HCT116 (cell line): ENCODE results near the gene IGFL3. TPM values are rescaled to one million over a fixed set of nuclear protein-coding genes. Genes with fewer than 3 reads are reported as not detected.
A peak's percentile ranks its signal among the peaks of the same experiment; 100 is the strongest.
"Not testable (repeated sequence)": the region's sequence is repeated elsewhere in the genome, so short reads cannot be mapped to it uniquely, and the experiment has no call there.

ENCODE experiments used
- ATAC-seq: fragments of 200-7000 bp; cut with Tn5 transposase; 2 replicates; pipeline ENCODE4 v1.9.1; 2020; ENCODE audit warnings: mild to moderate bottlenecking, moderate library complexity
- BruUV-seq: library from RNA; stranded (reverse); fragments of 400-500 nt; replicated peaks from 2 replicates; lab custom pipeline; 2021; lab: Mats Ljungman, UMichigan
- CTCF ChIA-PET: fragments of 300-600 bp; sonication (Branson Sonifier 250); formaldehyde crosslinking; loops from one replicate; lab custom pipeline; 2021; ENCODE audit warnings: antibody characterized with exemption; lab: Charles Lee
- POLR2A ChIA-PET: fragments of 300-600, 350-600 bp; sonication (Branson Sonifier 250); formaldehyde crosslinking; loops from one replicate; lab custom pipeline; 2021; ENCODE audit warnings: antibody characterized with exemption; lab: Charles Lee
- RAD21 ChIA-PET, 2 experiments: fragments of 300-600 bp; sonication (Branson Sonifier 250); formaldehyde crosslinking; loops; one replicate each; lab custom pipeline; 2023; ENCODE audit warnings: low total read pairs in 2 of 2; ENCODE audit not compliant: uncharacterized antibody in 2 of 2, unreplicated experiment in 2 of 2, low non-redundant PET in 1 of 2; lab: Charles Lee
- DNase-seq: peaks from one replicate; pipeline ENCODE4 v3.0.0-alpha.2; 2010; ENCODE audit warnings: low read depth, low spot score
- H2AFZ ChIP-seq: fragments of 200-600 bp; shearing (Covaris generic), sonication (generic); 2 replicates; pipeline ENCODE4 v1.6.1; 2017; ENCODE audit warnings: low read depth, mixed run types, mixed read lengths, antibody characterized with exemption, low read length; ENCODE audit not compliant: poor library complexity, severe bottlenecking
- H3K27ac ChIP-seq: 2 replicates; pipeline ENCODE4 v1.5.1; 2012; ENCODE audit warnings: low read depth, low read length
- H3K27me3 ChIP-seq: fragments of 200-600 bp; sonication (generic); 2 replicates; pipeline ENCODE4 v1.6.1; 2016; ENCODE audit warnings: mixed run types, low read length, mixed read lengths; ENCODE audit not compliant: insufficient read depth
- H3K36me3 ChIP-seq, 2 experiments: fragments of 200-500 bp in 1 of 2; fragments of 200-600 bp in 1 of 2; sonication (Bioruptor generic) in 1 of 2; sonication (generic) in 1 of 2; 2 replicates each; pipeline versions ENCODE4 v1.5.1 to v1.6.1; 2014 to 2016; ENCODE audit warnings: low read length in 2 of 2, inconsistent platforms in 1 of 2, mixed read lengths in 1 of 2, mixed run types in 1 of 2; ENCODE audit not compliant: insufficient read depth in 2 of 2, control insufficient read depth in 1 of 2
- H3K4me1 ChIP-seq, 2 experiments: fragments of 200-600 bp in 1 of 2; sonication (generic) in 1 of 2; 2 replicates each; pipeline versions ENCODE4 v1.5.1 to v1.6.1; 2012 to 2017; ENCODE audit warnings: low read length in 2 of 2, inconsistent platforms in 1 of 2, mild to moderate bottlenecking in 1 of 2, mixed read lengths in 1 of 2, mixed run types in 1 of 2, moderate library complexity in 1 of 2; ENCODE audit not compliant: insufficient read depth in 2 of 2, control insufficient read depth in 1 of 2
- H3K4me2 ChIP-seq: fragments of 200-600 bp; sonication (generic); 2 replicates; pipeline ENCODE4 v1.6.1; 2017; ENCODE audit warnings: mixed run types, low read length, mixed read lengths
- H3K4me3 ChIP-seq, 2 experiments: fragments of 200-600 bp in 1 of 2; sonication (generic) in 1 of 2; replicated peaks in 1 of 2; 2 replicates each; pipeline ENCODE4 v1.5.1; 2011 to 2016; ENCODE audit warnings: low read length in 2 of 2, control low read depth in 1 of 2, low read depth in 1 of 2, mild to moderate bottlenecking in 1 of 2, mixed read lengths in 1 of 2, mixed run types in 1 of 2
- H3K79me2 ChIP-seq: fragments of 200-600 bp; sonication (generic); 2 replicates; pipeline ENCODE4 v1.6.1; 2017; ENCODE audit warnings: mild to moderate bottlenecking, mixed run types, low read length, moderate library complexity, mixed read lengths; ENCODE audit not compliant: insufficient read depth
- H3K9ac ChIP-seq: fragments of 200-600 bp; sonication (generic); 2 replicates; pipeline ENCODE4 v1.6.1; 2016; ENCODE audit warnings: low read length, mixed read lengths
- H3K9me2 ChIP-seq: fragments of 200-600 bp; sonication (generic), shearing (Covaris generic); 2 replicates; pipeline ENCODE4 v1.6.1; 2017; ENCODE audit warnings: mixed run types, mild to moderate bottlenecking, moderate library complexity; ENCODE audit not compliant: insufficient read depth
- H3K9me3 ChIP-seq, 2 experiments: fragments of 200-500 bp in 1 of 2; fragments of 200-600 bp in 1 of 2; sonication (Bioruptor generic) in 1 of 2; sonication (generic) in 1 of 2; 2 replicates each; pipeline ENCODE4 v1.6.1; 2014 to 2017; ENCODE audit warnings: low read length in 2 of 2, mixed read lengths in 2 of 2, inconsistent platforms in 1 of 2, low read depth in 1 of 2, mild to moderate bottlenecking in 1 of 2, mixed run types in 1 of 2, moderate library complexity in 1 of 2; ENCODE audit not compliant: control insufficient read depth in 1 of 2, insufficient read depth in 1 of 2
- H4K20me1 ChIP-seq: fragments of 200-600 bp; sonication (generic), shearing (Covaris generic); 2 replicates; pipeline ENCODE4 v1.6.1; 2017; ENCODE audit warnings: mixed run types, mild to moderate bottlenecking, moderate library complexity; ENCODE audit not compliant: insufficient read depth
- CBX3 ChIP-seq: IDR thresholded peaks from 2 replicates; pipeline ENCODE4 v1.6.1; 2012; ENCODE audit warnings: low read depth
- ELF1 ChIP-seq: IDR thresholded peaks from 2 replicates; pipeline ENCODE4 v1.6.1; 2012; ENCODE audit warnings: low read depth, borderline replicate concordance
- EZH2 ChIP-seq: fragments of 200-600 bp; sonication (generic); IDR thresholded peaks from 2 replicates; pipeline ENCODE4 v1.6.1; 2017; ENCODE audit warnings: antibody characterized with exemption, mixed run types
- EZH2phosphoT487 ChIP-seq: fragments of 200-600 bp; IDR thresholded peaks from 2 replicates; pipeline ENCODE4 v1.6.1; 2018; ENCODE audit warnings: antibody characterized with exemption, borderline replicate concordance
- FOSL1 ChIP-seq: IDR thresholded peaks from 2 replicates; pipeline ENCODE4 v1.6.1; 2012; ENCODE audit warnings: low read depth
- JUND ChIP-seq: IDR thresholded peaks from 2 replicates; pipeline ENCODE4 v1.6.1; 2012
- POLR2A ChIP-seq: IDR thresholded peaks from 2 replicates; pipeline ENCODE4 v1.7.0; 2011; ENCODE audit warnings: borderline replicate concordance; ENCODE audit not compliant: insufficient read depth, insufficient read length; ENCODE audit errors: extremely low read depth
- POLR2AphosphoS5 ChIP-seq: IDR thresholded peaks from 2 replicates; pipeline ENCODE4 v1.6.1; 2011; ENCODE audit warnings: mild to moderate bottlenecking, low read depth, low read length, moderate library complexity
- RAD21 ChIP-seq: IDR thresholded peaks from 2 replicates; pipeline ENCODE4 v1.6.1; 2012; ENCODE audit warnings: low read depth, mild to moderate bottlenecking
- SIN3A ChIP-seq: IDR thresholded peaks from 2 replicates; pipeline ENCODE4 v1.6.1; 2012; ENCODE audit warnings: low read depth
- SP1 ChIP-seq: IDR thresholded peaks from 2 replicates; pipeline ENCODE4 v1.6.1; 2012; ENCODE audit warnings: low read depth
- ZFX ChIP-seq: fragments of 450-650 bp; IDR thresholded peaks from 2 replicates; pipeline ENCODE4 v1.6.1; 2017
- ZNF274 ChIP-seq: fragments of 200-500 bp; sonication (Bioruptor generic); IDR thresholded peaks from 2 replicates; pipeline ENCODE4 v1.6.1; 2014; ENCODE audit warnings: mild to moderate bottlenecking, low read depth, low read length, inconsistent platforms
- intact Hi-C: fragments of 100-400 bp; cut with micrococcal nuclease; formaldehyde crosslinking; loops from 2 replicates; pipeline ENCODE4 v1.10.0; 2022
- total RNA-seq: library from RNA; stranded (reverse); gene quantifications from one replicate; pipeline ENCODE4 v1.2.1, GENCODE V29; 2021; ENCODE audit not compliant: unreplicated experiment
- TF ChIP-seq, protein P1 (sequence below), 3 experiments: fragments of 200-600 bp in 1 of 3; sonication (generic) in 1 of 3; IDR thresholded peaks in 2 of 3; conservative IDR thresholded peaks in 1 of 3; 2 replicates each; pipeline ENCODE4 v1.5.1; 2012 to 2017; ENCODE audit warnings: low read depth in 2 of 3, low read length in 2 of 3, antibody characterized with exemption in 1 of 3, borderline replicate concordance in 1 of 3, control low read depth in 1 of 3, mild to moderate bottlenecking in 1 of 3, mixed read lengths in 1 of 3, mixed run types in 1 of 3, moderate library complexity in 1 of 3; ENCODE audit not compliant: insufficient read depth in 1 of 3
- TF ChIP-seq, protein P2 (sequence below): IDR thresholded peaks from 2 replicates; pipeline ENCODE4 v1.6.1; 2012
- TF ChIP-seq, protein P3 (sequence below): IDR thresholded peaks from 2 replicates; pipeline ENCODE4 v1.6.1; 2012

The IGFL3 gene
- total RNA-seq, 1 experiment from 2014 or later: not detected

DNA sequence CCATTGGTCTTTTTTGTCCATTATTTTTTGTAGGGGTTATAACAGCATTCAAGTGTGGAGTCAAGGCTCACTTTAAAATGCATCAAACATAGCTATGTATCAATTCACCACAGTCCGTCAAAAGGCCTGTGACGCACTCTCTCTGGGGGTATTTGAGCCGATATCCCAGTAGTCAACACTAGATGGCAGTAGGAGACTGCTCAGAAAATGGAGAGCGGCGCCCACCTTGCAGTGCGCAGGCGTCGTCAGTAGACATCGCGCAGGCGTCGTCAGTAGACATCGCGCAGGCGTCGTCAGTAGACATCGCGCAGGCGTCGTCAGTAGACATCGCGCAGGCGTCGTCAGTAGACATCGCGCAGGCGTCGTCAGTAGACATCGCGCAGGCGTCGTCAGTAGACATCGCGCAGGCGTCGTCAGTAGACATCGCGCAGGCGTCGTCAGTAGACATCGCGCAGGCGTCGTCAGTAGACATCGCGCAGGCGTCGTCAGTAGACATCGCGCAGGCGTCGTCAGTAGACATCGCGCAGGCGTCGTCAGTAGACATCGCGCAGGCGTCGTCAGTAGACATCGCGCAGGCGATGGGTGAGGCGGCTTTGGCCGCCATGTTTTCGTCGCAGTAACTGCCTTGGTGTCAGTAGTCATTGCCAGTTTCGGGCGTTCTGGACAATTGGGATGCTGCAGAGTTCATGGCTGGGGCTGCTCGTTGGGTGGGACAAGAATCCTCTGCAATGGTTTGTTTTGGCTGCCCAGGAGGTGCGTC, 45.7 kb downstream of the IGFL3 start:
- H4K20me1 ChIP-seq, H3K4me3 ChIP-seq, H3K9ac ChIP-seq, H3K9me2 ChIP-seq, DNase-seq, H3K4me2 ChIP-seq, H3K36me3 ChIP-seq, H3K9me3 ChIP-seq, H3K27ac ChIP-seq, H3K79me2 ChIP-seq, BruUV-seq: not testable (repeated sequence)
- CTCF ChIA-PET: interaction anchor here (0.6 to 7.7 kb wide), 32 partner anchors 9 to 771 kb away, joined by 3 to 305 read pairs (median 4); partner anchors contain the start of genes CCDC61 and SYMPK
- peaks cover 8 to 15% of the 10 kb centered on the region in 2 experiments; a peak in 2 of 4 replicates for H3K4me1 ChIP-seq
- POLR2A ChIA-PET: interaction anchor here (0.8 to 0.9 kb wide), 2 partner anchors 51 to 184 kb away, joined by 3 to 4 read pairs; no protein-coding TSS in a partner anchor
- peaks cover 56% of the 10 kb centered on the region for H3K27me3 ChIP-seq
- TF ChIP-seq, protein P1, sequence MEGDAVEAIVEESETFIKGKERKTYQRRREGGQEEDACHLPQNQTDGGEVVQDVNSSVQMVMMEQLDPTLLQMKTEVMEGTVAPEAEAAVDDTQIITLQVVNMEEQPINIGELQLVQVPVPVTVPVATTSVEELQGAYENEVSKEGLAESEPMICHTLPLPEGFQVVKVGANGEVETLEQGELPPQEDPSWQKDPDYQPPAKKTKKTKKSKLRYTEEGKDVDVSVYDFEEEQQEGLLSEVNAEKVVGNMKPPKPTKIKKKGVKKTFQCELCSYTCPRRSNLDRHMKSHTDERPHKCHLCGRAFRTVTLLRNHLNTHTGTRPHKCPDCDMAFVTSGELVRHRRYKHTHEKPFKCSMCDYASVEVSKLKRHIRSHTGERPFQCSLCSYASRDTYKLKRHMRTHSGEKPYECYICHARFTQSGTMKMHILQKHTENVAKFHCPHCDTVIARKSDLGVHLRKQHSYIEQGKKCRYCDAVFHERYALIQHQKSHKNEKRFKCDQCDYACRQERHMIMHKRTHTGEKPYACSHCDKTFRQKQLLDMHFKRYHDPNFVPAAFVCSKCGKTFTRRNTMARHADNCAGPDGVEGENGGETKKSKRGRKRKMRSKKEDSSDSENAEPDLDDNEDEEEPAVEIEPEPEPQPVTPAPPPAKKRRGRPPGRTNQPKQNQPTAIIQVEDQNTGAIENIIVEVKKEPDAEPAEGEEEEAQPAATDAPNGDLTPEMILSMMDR (IDR thresholded peaks at IDR 0.05 in 2 of 3, conservative IDR thresholded peaks at IDR 0.05 in 1 of 3; ENCODE audit: borderline replicate concordance in 1 of 3, insufficient read depth in 1 of 3, low read depth in 2 of 3, low read length in 2 of 3): peak; percentile 63 to 78 (median 66)
- TF ChIP-seq RAD21: peak; percentile 83
- H2AFZ ChIP-seq: peak overlapping the region; percentile 77
- intact Hi-C loops: loop anchor here (1.0 kb wide), 2 partner anchors 111 to 187 kb away; no protein-coding TSS in a partner anchor
- peak; percentile 33 for ATAC-seq
- RAD21 ChIA-PET: interaction anchor here (0.6 to 2.0 kb wide), 15 partner anchors 50 to 305 kb away, joined by 3 to 14 read pairs (median 3); no protein-coding TSS in a partner anchor

DNA sequence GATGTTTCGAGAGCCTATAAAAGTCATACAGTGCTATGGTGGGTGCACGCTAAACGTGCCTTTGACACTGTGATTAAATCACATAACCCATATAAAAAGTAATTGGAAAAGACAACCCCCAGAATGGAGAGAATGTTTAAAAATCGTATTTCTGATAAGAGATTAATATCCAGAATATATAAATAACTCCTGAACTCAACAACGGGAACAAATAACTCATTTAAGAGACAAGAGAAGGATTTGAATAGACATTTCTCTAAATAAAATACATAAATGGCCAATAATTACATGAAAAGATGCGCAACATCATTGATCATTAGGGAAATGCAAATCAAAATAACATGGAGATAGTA, 46.7 kb downstream of the IGFL3 start:
- H3K9me2 ChIP-seq: no peaks in the 10 kb centered on the region
- H4K20me1 ChIP-seq: no peaks in the 10 kb centered on the region
- H3K79me2 ChIP-seq: no peaks in the 10 kb centered on the region
- peak overlapping the region; percentile 77 for H2AFZ ChIP-seq
- no peak for ATAC-seq
- H3K4me1 ChIP-seq: peaks cover 8 to 22% of the 10 kb centered on the region in 2 experiments; a peak in 2 of 4 replicates
- ChIA-PET RAD21 (interaction anchor here (0.6 to 2.0 kb wide), 14 partner anchors 49 to 192 kb away, joined by 3 to 14 read pairs (median 4); no protein-coding TSS in a partner anchor), CTCF (interaction anchor here (0.6 to 7.7 kb wide), 41 partner anchors 8 to 770 kb away, joined by 3 to 305 read pairs (median 5); partner anchors contain the start of genes CCDC61, FOXA3, IRF2BP1 and PGLYRP1), POLR2A (interaction anchor here (0.8 to 0.9 kb wide), 2 partner anchors 50 to 184 kb away, joined by 3 to 4 read pairs; no protein-coding TSS in a partner anchor)
- peak overlapping the region; percentile 83 for H3K4me2 ChIP-seq
- peaks cover 65% of the 10 kb centered on the region for H3K27me3 ChIP-seq
- no peak overlapping the region for H3K4me3 ChIP-seq
- DNase-seq: no peak
- BruUV-seq: no TSS peak
- no peak overlapping the region for H3K9ac ChIP-seq
- H3K9me3 ChIP-seq: no peaks in the 10 kb centered on the region
- no peak overlapping the region for H3K27ac ChIP-seq
- H3K36me3 ChIP-seq: no peaks in the 10 kb centered on the region
- intact Hi-C loops: loop anchor here (1.0 kb wide), 4 partner anchors 48 to 260 kb away; no protein-coding TSS in a partner anchor
- TF ChIP-seq FOSL1: no peak
- no peak for TF ChIP-seq ZFX
- no peak for TF ChIP-seq ELF1
- TF ChIP-seq POLR2A: no peak
- TF ChIP-seq EZH2: no peak
- TF ChIP-seq, protein P2, sequence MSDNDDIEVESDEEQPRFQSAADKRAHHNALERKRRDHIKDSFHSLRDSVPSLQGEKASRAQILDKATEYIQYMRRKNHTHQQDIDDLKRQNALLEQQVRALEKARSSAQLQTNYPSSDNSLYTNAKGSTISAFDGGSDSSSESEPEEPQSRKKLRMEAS: no peak
- TF ChIP-seq SIN3A: no peak
- no peak for TF ChIP-seq EZH2phosphoT487
- no peak for TF ChIP-seq ZNF274
- TF ChIP-seq POLR2AphosphoS5: no peak
- no peak for TF ChIP-seq JUND
- no peak for TF ChIP-seq SP1
- TF ChIP-seq, protein P3, sequence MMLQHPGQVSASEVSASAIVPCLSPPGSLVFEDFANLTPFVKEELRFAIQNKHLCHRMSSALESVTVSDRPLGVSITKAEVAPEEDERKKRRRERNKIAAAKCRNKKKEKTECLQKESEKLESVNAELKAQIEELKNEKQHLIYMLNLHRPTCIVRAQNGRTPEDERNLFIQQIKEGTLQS: no peak
- TF ChIP-seq CBX3: no peak
